Fibroblast of lung (primary cell): ENCODE data around the gene WDR88.

ENCODE experiments used
- EZH2 ChIP-seq: IDR thresholded peaks from 2 replicates; pipeline ENCODE4 v1.5.1; 2012; ENCODE audit warnings: low read length, control low read depth, mild to moderate bottlenecking; ENCODE audit errors: missing control alignments
- TF ChIP-seq, protein P1 (sequence below), 2 donors: IDR thresholded peaks in 1 of 2; conservative IDR thresholded peaks in 1 of 2; 1 replicate in 1 of 2; 2 replicates in 1 of 2; pipeline ENCODE4 v1.5.1; 2011 to 2012; ENCODE audit warnings: low read length in 2 of 2, control low read depth in 1 of 2, inconsistent platforms in 1 of 2, low read depth in 1 of 2, mild to moderate bottlenecking in 1 of 2

DNA sequence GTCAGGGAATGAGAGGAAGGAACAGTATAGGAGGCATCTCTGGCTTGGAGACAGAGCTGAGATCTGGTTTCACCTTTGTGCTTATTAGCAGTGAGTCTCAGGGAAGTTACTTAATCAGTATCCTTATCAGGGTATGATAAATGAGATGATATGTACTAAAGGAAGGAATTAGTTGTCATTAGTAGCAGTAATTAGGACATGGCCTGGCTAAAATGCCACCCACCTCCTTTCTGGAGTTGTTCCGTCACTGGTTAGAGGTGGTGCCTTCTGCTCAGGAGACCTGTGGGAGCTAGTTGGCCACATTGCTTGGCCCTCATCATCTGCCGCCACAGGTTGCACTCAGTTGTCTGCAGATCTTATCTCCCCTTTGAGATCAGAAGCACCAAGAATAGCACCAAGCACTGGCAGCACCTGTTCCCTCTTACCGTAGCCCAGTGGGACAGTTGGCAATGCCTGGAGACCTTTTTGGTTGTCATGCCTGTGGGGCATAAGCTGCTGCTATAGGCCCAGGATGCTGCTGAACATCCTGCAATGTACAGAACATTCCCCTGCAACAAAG is 46.3 kb upstream of the WDR88 start:
- TF ChIP-seq, protein P1, sequence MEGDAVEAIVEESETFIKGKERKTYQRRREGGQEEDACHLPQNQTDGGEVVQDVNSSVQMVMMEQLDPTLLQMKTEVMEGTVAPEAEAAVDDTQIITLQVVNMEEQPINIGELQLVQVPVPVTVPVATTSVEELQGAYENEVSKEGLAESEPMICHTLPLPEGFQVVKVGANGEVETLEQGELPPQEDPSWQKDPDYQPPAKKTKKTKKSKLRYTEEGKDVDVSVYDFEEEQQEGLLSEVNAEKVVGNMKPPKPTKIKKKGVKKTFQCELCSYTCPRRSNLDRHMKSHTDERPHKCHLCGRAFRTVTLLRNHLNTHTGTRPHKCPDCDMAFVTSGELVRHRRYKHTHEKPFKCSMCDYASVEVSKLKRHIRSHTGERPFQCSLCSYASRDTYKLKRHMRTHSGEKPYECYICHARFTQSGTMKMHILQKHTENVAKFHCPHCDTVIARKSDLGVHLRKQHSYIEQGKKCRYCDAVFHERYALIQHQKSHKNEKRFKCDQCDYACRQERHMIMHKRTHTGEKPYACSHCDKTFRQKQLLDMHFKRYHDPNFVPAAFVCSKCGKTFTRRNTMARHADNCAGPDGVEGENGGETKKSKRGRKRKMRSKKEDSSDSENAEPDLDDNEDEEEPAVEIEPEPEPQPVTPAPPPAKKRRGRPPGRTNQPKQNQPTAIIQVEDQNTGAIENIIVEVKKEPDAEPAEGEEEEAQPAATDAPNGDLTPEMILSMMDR (conservative IDR thresholded peaks at IDR 0.05 in 1 of 2, IDR thresholded peaks at IDR 0.05 in 1 of 2; ENCODE audit: low read depth in 1 of 2, low read length in 2 of 2): no peak
- TF ChIP-seq EZH2: no peak
